ENCODE measurements around the gene MRPL58. TPM values are rescaled to one million over a fixed set of nuclear protein-coding genes. Genes with fewer than 3 reads are reported as not detected.

Gene MRPL58
- total RNA-seq, 2 experiments from 2014 or later = 5.4 to 7.1 TPM

GRCh38 chr17:74970395-74970794 lies 42.1 kb upstream of the MRPL58 start:
- Mint-ChIP-seq H3K27me3 (peaks cover 4% of the 10 kb centered on the region), H3K36me3 (ENCODE audit: low read depth) (no peaks in the 10 kb centered on the region), H3K9me3 (no peaks in the 10 kb centered on the region), H3K27ac (peak overlapping the region; percentile 42), H3K4me1 (ENCODE audit: low read depth) (peaks cover 5% of the 10 kb centered on the region), H3K4me3 (peak overlapping the region; percentile 69)
- intact Hi-C loops (cut with DNase I, micrococcal nuclease) = no loop called here
- peaks cover 4 to 14% of the 10 kb centered on the region in 2 experiments for H3K27me3 ChIP-seq (ENCODE audit: control insufficient read depth in 1 of 2, insufficient read depth in 2 of 2, low read length in 2 of 2)
- no peak overlapping the region for H3K4me3 ChIP-seq (ENCODE audit: low read length)
- ChIA-PET POLR2A (interaction anchor here (0.6 to 2.1 kb wide), 2 partner anchors 17 to 233 kb away, joined by 3 to 5 read pairs; partner anchors contain the start of gene CDR2L), CTCF (interaction anchor here (0.7 to 3.6 kb wide), 3 partner anchors 9 to 13 kb away, joined by 3 to 22 read pairs (median 3); no protein-coding TSS in a partner anchor)
- no peak for TF ChIP-seq CTCF (IDR thresholded peaks at IDR 0.05)
- no peaks in the 10 kb centered on the region for H3K9me3 ChIP-seq (ENCODE audit: control insufficient read depth in 1 of 2, insufficient read depth in 1 of 2, low read length in 2 of 2)
- ATAC-seq (ENCODE audit: poor library complexity) (no peak), DNase-seq (no peak)
- no peaks in the 10 kb centered on the region for H3K36me3 ChIP-seq (ENCODE audit: insufficient read depth, low read length)
- peaks cover 21% of the 10 kb centered on the region for H3K4me1 ChIP-seq (ENCODE audit: insufficient read depth, low read length)
- H3K27ac ChIP-seq (ENCODE audit: low read depth in 1 of 2, low read length in 2 of 2) = no peak overlapping the region

GRCh38 chr17:74971069-74971841 lies 41.2 kb upstream of the MRPL58 start:
- TF ChIP-seq CTCF (IDR thresholded peaks at IDR 0.05) = no peak
- peak overlapping the region; percentile 42 for H3K27ac Mint-ChIP-seq
- H3K9me3 Mint-ChIP-seq = no peaks in the 10 kb centered on the region
- Histone ChIP-seq H3K4me3 (ENCODE audit: low read length) (peak overlapping the region; percentile 59), H3K9me3 (ENCODE audit: control insufficient read depth in 1 of 2, insufficient read depth in 1 of 2, low read length in 2 of 2) (no peaks in the 10 kb centered on the region), H3K4me1 (ENCODE audit: insufficient read depth, low read length) (peaks cover 21% of the 10 kb centered on the region), H3K27me3 (ENCODE audit: control insufficient read depth in 1 of 2, insufficient read depth in 2 of 2, low read length in 2 of 2) (peaks cover 4 to 14% of the 10 kb centered on the region in 2 experiments), H3K27ac (ENCODE audit: low read depth in 1 of 2, low read length in 2 of 2) (no peak overlapping the region), H3K36me3 (ENCODE audit: insufficient read depth, low read length) (no peaks in the 10 kb centered on the region)
- intact Hi-C loops (cut with DNase I, micrococcal nuclease) = no loop called here
- peaks cover 5% of the 10 kb centered on the region for H3K4me1 Mint-ChIP-seq (ENCODE audit: low read depth)
- peak overlapping the region; percentile 89 for H3K4me3 Mint-ChIP-seq
- H3K27me3 Mint-ChIP-seq = peaks cover 4% of the 10 kb centered on the region
- POLR2A ChIA-PET = interaction anchor here (1.1 to 4.1 kb wide), 3 partner anchors 12 to 98 kb away, joined by 5 to 27 read pairs (median 10); partner anchors contain the start of gene MRPL58
- H3K36me3 Mint-ChIP-seq (ENCODE audit: low read depth) = no peaks in the 10 kb centered on the region
- CTCF ChIA-PET = interaction anchor here (0.6 to 3.6 kb wide), 6 partner anchors 9 to 230 kb away, joined by 3 to 22 read pairs (median 6); partner anchors contain the start of genes CDR2L and MRPL58
- DNase-seq (no peak), ATAC-seq (ENCODE audit: poor library complexity) (no peak)

GRCh38 chr17:74971842-74972106 lies 40.7 kb upstream of the MRPL58 start:
- ChIA-PET CTCF (interaction anchor here (0.6 to 3.6 kb wide), 6 partner anchors 8 to 230 kb away, joined by 3 to 22 read pairs (median 6); partner anchors contain the start of genes CDR2L and MRPL58), POLR2A (interaction anchor here (0.9 to 4.1 kb wide), 4 partner anchors 11 to 545 kb away, joined by 3 to 27 read pairs (median 8); partner anchors contain the start of genes MRPL58 and TSEN54)
- peak overlapping the region; percentile 59 for H3K4me3 ChIP-seq (ENCODE audit: low read length)
- Mint-ChIP-seq H3K27ac (no peak overlapping the region), H3K9me3 (no peaks in the 10 kb centered on the region), H3K4me3 (peak overlapping the region; percentile 89), H3K27me3 (peaks cover 4% of the 10 kb centered on the region), H3K36me3 (ENCODE audit: low read depth) (no peaks in the 10 kb centered on the region), H3K4me1 (ENCODE audit: low read depth) (peaks cover 5% of the 10 kb centered on the region)
- H3K4me1 ChIP-seq (ENCODE audit: insufficient read depth, low read length) = peaks cover 21% of the 10 kb centered on the region
- H3K9me3 ChIP-seq (ENCODE audit: control insufficient read depth in 1 of 2, insufficient read depth in 1 of 2, low read length in 2 of 2) = no peaks in the 10 kb centered on the region
- peaks cover 4 to 14% of the 10 kb centered on the region in 2 experiments for H3K27me3 ChIP-seq (ENCODE audit: control insufficient read depth in 1 of 2, insufficient read depth in 2 of 2, low read length in 2 of 2)
- H3K36me3 ChIP-seq (ENCODE audit: insufficient read depth, low read length) = no peaks in the 10 kb centered on the region
- intact Hi-C loops (cut with DNase I, micrococcal nuclease) = loop anchor here in 1 of 2 experiments (1.0 kb wide), 1 partner anchor 16 kb away; the partner anchor contains the start of gene CDR2L
- no peak overlapping the region for H3K27ac ChIP-seq (ENCODE audit: low read depth in 1 of 2, low read length in 2 of 2)
- DNase-seq = no peak
- no peak for TF ChIP-seq CTCF (IDR thresholded peaks at IDR 0.05)
- no peak for ATAC-seq (ENCODE audit: poor library complexity)
